ENCODE results near the gene BTBD10. TPM values are rescaled to one million over a fixed set of nuclear protein-coding genes. Genes with fewer than 3 reads are reported as not detected.

The BTBD10 gene
- total RNA-seq, 4 donors from 2014 or later = 13.8 to 33.3 (median 27.1) TPM

DNA sequence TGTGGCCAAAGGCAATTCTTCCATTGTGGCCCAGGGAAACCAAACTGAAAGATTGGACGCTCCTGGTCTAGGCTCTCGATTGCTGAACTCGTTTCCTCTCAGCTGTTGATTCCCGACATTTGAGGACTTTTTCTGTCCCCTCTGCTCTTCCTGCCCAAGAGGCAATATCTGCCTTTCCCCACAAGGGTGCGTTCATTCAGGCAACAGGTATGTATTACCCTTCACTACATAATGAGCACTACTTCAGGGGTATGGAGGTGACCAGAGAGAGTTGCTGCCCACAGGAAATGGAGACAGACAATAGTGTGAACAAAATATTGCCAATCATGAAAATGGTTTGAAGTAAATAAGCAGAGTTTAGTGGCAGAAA is 24.6 kb upstream of the BTBD10 start:
- no peak for TF ChIP-seq POLR2A (IDR thresholded peaks at IDR 0.05)
- peak in 4 of 6 experiments; percentile 16 to 41 (median 26) for TF ChIP-seq CTCF (IDR thresholded peaks at IDR 0.05)
- Histone ChIP-seq H3K27ac (no peak overlapping the region), H3K9me3 (no peaks in the 10 kb centered on the region), H3K4me3 (peak overlapping the region in 1 of 4 donors; percentile 37), H3K4me1 (no peaks in the 10 kb centered on the region), H3K27me3 (no peaks in the 10 kb centered on the region), H3K36me3 (no peaks in the 10 kb centered on the region)
- DNase-seq = no peak

GRCh38 chr11:13486926-13487660 is 24.1 kb upstream of the BTBD10 start:
- peak; percentile 45 to 77 (median 72) for DNase-seq
- Histone ChIP-seq H3K27me3 (no peaks in the 10 kb centered on the region), H3K9me3 (no peaks in the 10 kb centered on the region), H3K4me3 (peak overlapping the region in 2 of 4 donors; percentile 9 to 37), H3K36me3 (no peaks in the 10 kb centered on the region), H3K4me1 (no peaks in the 10 kb centered on the region), H3K27ac (no peak overlapping the region)
- no peak for TF ChIP-seq POLR2A (IDR thresholded peaks at IDR 0.05)
- TF ChIP-seq CTCF (IDR thresholded peaks at IDR 0.05) = peak in 4 of 6 experiments; percentile 36 to 39 (median 38)

- Histone ChIP-seq H3K9me3 (no peaks in the 10 kb centered on the region), H3K4me1 (no peaks in the 10 kb centered on the region), H3K36me3 (no peaks in the 10 kb centered on the region), H3K27ac (no peak overlapping the region), H3K27me3 (no peaks in the 10 kb centered on the region), H3K4me3 (no peak overlapping the region)
- TF ChIP-seq POLR2A (IDR thresholded peaks at IDR 0.05) (no peak), CTCF (IDR thresholded peaks at IDR 0.05) (no peak)
- no peak for DNase-seq
These were observed 17.2 kb upstream of the BTBD10 start for GRCh38 chr11:13480198-13480597.

- H3K4me3 ChIP-seq = no peak overlapping the region
- no peaks in the 10 kb centered on the region for H3K36me3 ChIP-seq
- DNase-seq = no peak
- no peaks in the 10 kb centered on the region for H3K4me1 ChIP-seq
- H3K27ac ChIP-seq = no peak overlapping the region
- no peaks in the 10 kb centered on the region for H3K9me3 ChIP-seq
- H3K27me3 ChIP-seq = no peaks in the 10 kb centered on the region
- TF ChIP-seq POLR2A (IDR thresholded peaks at IDR 0.05) (no peak), CTCF (IDR thresholded peaks at IDR 0.05) (no peak)
These were observed 16.7 kb upstream of the BTBD10 start for GRCh38 chr11:13479688-13480087.

DNA sequence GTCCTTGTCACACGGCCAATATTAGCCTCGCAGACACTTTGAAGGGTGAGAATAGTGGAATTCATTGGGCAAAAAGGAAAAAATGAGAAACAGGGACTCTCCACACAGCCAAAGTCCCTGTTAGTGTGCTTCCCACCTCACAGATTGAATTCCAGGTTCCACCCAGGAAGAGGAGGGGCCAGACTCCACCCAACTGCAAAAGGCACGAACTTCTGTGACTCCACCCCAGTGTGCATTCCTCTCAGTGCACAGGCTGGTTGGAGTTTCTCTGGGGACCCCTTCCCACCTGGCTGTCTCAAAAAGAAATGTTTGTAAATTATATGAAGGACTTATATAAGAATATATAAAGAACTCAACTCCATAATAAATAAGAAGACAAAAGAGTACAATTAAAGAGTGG is 12.1 kb upstream of the BTBD10 start:
- no peak for DNase-seq
- Histone ChIP-seq H3K27me3 (no peaks in the 10 kb centered on the region), H3K9me3 (no peaks in the 10 kb centered on the region), H3K27ac (no peak overlapping the region), H3K4me1 (no peaks in the 10 kb centered on the region), H3K4me3 (no peak overlapping the region), H3K36me3 (no peaks in the 10 kb centered on the region)
- TF ChIP-seq POLR2A (IDR thresholded peaks at IDR 0.05) (no peak), CTCF (IDR thresholded peaks at IDR 0.05) (no peak)

Measured in Peyer's patch (tissue), 4 donors.